ENCODE measurements around the gene ABCB10.

DNA sequence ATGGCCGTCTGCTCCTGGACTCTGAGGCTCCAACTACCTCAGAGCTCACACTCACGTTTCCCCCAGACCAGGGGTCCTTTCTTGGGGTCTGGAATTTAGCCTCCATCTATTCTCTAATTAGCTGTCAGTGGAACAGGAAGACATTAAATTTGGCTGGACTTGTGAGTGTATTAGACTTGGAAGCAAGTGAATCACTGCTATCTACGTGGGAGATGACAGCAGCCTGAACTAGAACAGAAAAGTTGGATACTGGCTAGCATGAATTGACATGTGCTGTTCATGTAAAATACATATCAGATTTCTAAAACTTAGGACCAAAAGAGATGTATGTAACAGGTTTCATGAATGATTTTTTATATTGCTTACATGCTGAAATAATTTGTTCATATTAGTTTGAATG, 39.4 kb upstream of the ABCB10 start:
- TF ChIP-seq, protein P1, sequence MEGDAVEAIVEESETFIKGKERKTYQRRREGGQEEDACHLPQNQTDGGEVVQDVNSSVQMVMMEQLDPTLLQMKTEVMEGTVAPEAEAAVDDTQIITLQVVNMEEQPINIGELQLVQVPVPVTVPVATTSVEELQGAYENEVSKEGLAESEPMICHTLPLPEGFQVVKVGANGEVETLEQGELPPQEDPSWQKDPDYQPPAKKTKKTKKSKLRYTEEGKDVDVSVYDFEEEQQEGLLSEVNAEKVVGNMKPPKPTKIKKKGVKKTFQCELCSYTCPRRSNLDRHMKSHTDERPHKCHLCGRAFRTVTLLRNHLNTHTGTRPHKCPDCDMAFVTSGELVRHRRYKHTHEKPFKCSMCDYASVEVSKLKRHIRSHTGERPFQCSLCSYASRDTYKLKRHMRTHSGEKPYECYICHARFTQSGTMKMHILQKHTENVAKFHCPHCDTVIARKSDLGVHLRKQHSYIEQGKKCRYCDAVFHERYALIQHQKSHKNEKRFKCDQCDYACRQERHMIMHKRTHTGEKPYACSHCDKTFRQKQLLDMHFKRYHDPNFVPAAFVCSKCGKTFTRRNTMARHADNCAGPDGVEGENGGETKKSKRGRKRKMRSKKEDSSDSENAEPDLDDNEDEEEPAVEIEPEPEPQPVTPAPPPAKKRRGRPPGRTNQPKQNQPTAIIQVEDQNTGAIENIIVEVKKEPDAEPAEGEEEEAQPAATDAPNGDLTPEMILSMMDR (IDR thresholded peaks at IDR 0.05 in 8 of 11, conservative IDR thresholded peaks at IDR 0.05 in 3 of 11): no peak
- TF ChIP-seq POLR2A (IDR thresholded peaks at IDR 0.05): no peak
- TF ChIP-seq POLR2AphosphoS5 (IDR thresholded peaks at IDR 0.05): no peak
